ENCODE data around the gene JPH2.

The JPH2 gene

DNA sequence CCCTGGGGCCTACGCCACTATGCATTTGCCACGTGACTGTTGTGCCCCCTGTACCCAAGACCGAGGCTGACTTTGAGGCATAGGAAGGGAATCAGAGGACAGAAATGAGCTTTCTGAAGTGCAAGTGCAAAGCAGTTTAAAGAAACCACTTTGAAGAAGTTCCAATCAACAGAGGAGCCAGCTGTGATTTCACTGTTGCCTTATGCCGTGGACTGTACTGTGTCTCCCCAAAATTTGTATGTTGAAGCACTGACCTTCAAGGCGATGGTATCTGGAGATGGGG lies 111.1 kb downstream of the JPH2 start:
- DNase-seq (ENCODE audit: low read depth in 2 of 2) = no peak

DNA sequence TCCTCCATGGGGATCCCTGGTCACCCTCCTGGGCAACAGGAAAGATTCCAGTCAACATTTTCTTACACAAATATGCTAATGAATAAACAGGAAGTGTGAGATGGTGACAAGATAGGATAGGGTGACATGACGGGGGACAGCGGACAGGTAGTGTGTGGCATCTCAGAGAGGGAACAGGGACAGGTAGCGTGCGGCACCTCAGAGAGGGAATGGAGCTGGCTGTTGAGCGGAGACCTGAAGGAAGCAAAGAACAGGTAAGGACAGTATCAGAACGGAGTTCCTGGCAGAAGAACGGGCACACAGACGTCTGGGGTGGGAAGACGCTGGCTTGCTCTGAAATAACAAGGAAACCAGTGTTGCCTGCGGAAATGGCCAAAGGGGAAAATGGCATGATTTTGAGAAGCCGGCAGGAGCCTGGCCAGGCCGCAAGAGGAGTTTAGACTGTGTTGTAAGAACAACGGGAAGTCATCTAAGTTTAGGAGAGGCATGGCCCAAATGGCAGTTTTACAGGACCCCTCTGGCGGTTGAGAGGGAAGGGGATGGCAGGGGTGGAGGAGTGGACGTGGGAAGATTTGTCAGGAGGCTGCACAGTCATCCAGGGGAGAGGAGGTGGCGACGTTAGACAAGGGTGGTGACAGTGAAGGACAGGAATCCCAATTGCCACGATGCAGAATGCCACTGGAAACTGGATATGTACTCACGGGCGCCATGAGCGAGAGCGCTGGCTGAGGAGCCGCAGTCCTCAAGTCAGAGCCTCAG lies 111.6 kb downstream of the JPH2 start:
- no peak for DNase-seq (ENCODE audit: low read depth in 2 of 2)

DNA sequence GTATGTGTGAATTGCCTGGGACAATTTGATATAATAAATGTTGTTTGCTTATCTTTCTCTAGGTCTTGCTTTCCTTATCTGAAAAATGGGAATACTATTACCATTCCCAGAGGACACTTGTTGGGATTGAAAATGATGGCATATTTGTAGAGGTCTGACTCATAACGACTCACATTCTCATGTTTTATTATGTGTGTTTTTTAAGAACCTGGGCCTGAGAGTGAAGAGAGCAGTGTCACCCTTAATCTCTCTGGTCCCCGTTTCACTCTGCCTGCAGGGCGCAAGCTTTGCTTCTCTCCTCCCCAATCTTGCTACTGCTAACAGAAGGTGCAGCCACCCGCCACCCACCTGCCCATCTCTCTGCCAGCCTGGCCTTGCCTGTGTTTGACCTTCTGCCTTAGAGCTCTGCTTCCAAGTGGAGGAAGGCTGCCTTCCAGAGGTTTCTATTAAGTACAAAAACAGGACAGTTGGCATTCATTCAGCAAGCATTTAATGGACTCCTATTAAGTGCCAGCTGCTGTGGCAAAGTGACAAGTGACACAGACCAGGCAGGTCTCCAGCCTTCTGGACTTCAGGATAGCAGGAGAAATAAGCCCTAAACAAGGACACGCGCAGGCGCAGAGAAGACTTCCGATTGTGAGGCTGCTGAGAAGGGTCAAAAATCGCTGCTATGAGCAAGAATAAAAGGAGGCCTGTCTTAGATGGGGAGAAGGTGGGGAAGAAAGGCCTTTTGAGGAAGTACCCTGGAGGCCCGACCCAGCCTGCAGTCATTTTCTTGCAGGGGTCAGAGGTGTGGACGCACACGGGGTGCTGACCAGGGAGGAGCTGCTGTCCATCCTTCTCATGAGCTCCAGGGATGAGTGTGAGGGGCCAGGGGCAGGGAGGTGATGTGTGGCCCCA lies 112.5 kb downstream of the JPH2 start:
- DNase-seq (ENCODE audit: low read depth in 2 of 2) = no peak

DNA sequence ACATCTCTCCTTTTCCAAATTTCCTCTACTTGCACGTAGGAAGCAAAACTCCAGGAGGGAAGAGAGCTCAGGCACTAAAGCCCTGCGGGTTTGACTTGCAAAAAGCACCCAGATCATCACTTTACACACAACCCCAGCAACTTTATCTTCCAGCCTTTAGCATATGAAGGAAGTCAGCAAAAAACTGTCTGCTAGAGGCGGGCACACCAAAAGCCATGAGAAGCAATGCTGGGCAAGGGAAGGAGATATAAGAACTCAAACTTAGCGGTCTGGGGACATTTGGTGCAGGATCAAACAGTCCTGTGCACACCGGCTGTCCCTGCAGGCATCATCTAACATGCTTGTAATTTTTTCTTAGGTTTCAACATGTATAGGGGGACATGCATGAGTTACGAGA lies 113.3 kb downstream of the JPH2 start:
- DNase-seq (ENCODE audit: low read depth in 2 of 2) = no peak

DNA sequence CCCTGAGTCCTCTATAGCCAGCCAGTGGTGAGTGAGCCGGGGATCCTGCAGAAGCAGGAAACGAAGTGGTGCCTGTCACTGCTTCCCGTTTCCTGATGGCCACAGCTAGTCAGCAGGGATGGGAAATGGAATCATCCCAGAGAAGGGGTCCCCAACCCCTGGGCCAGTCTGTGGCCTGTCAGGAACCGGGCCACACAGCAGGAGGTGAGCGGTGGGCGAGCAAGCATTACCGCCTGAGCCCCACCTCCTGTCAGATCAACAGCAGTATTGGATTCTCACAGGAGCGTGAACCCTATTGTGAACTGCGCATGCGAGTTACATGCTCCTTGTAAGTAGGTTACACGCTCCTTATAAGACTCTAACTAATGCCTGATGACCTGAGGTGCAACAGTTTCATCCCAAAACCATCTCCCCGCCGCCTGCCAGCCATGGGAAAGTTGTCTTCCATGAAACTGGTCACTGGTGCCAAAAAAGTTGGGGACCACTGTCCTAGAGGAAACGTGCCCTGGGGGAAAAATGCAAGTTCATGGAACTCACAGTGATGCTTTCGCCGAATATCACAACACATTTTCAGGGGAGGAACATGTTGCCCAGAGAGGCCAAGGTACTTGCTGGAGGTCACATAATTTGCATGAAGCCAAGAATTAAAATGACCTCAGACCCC lies 113.8 kb downstream of the JPH2 start:
- no peak for DNase-seq (ENCODE audit: low read depth in 2 of 2)

DNA sequence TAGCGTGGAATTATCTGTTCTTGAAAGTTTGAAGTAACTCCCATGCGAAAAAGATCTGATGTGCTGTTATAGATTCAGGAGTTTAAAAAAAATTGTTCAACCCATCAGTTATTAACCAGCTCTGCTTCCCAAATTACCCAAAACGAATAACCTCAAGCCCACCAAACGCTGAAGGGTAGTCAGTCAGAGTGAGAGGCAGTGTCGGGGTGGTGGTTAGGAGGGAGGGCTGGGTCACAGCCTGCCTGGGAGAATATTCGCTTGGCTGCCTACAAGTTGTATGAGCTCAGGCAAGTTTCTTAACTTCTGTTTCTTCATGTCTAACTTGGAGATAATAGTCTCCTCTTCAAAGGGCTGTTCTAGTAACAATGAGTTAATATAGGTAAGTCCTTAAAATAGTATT lies 114.6 kb downstream of the JPH2 start:
- DNase-seq (ENCODE audit: low read depth in 2 of 2) = no peak

DNA sequence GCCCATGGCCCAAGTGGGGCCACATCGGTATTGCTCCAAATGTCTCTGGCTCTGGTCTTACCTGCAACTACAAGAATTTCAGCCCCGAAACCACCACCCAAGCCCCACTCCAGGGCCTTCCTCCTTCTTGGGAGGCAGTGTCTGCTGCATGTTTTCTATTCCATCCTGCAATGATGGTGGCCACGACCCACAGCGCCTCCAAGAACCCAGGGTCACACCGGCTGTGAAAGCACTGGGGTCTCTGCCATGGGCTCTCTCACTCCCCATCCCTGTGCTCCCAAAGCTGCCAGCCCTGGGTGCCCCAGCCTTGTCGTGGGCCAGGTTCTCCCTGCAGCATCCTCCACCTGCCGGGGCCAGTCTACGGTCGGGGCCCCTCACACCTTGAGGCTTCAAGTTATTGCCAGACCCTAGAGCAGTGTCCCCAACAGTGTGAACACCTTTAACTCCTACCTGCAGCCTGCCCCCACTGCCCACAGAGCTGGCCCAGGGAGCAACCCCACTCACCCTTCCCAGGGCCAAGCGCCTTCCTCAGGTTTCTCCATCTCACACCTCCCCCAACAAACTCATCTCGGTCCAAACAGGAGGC lies 115.4 kb downstream of the JPH2 start:
- no peak for DNase-seq (ENCODE audit: low read depth in 2 of 2)

DNA sequence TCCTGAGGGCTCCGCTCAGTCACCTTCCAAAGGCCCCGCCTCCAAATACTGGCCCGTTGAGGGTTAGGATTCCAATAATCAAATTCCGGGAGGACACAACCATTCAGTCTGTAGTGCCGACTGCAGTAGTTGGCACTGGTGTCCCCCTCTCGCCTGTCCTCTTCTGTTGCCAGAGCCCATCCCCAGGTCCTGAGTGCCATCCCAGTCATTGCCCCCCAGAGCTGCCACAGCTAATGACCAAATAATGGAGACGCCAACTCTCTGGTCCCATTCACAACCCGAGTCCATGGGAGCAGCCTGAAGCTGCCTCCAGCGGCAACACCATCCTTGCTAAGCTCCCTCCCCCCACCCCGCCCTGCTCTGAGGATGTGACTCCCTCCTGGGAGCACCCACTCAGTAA lies 115.9 kb downstream of the JPH2 start:
- no peak for DNase-seq (ENCODE audit: low read depth in 2 of 2)

DNA sequence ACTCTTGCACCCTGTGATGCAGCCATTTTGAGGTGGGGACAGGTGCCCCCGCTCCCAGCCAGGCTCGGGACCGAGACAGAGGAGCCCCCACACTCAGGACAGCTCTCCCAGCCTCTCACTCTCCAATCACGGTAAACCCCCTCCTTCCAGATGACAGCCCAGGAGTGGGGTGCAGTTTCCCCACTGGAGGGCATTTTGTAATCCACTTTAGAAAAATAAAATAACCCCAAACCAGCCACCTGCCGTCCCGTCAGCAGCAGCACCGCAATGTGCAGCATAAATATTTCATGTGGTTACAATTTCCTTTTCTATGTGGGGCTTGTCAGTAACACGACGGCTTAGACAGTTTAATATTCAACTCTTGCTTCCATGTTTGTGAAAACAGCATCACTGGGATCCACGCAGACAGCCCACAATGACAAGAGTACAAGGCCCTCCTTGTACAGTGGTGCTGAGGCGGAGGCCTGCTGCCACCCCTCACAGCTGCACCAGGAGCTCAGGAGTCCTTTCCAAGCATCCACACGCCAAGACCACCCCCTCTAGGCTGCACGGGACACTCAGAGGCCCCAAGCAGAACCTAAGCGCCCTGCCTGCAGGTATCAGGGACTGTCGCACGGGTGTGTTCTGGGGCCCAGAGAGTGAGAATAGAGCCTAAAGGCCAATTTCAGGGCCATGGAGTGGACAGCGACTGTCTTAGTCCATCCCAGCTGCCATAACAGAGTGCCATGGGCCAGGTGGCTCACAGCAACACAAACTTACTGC lies 116.7 kb downstream of the JPH2 start:
- DNase-seq (ENCODE audit: low read depth in 2 of 2) = no peak

DNA sequence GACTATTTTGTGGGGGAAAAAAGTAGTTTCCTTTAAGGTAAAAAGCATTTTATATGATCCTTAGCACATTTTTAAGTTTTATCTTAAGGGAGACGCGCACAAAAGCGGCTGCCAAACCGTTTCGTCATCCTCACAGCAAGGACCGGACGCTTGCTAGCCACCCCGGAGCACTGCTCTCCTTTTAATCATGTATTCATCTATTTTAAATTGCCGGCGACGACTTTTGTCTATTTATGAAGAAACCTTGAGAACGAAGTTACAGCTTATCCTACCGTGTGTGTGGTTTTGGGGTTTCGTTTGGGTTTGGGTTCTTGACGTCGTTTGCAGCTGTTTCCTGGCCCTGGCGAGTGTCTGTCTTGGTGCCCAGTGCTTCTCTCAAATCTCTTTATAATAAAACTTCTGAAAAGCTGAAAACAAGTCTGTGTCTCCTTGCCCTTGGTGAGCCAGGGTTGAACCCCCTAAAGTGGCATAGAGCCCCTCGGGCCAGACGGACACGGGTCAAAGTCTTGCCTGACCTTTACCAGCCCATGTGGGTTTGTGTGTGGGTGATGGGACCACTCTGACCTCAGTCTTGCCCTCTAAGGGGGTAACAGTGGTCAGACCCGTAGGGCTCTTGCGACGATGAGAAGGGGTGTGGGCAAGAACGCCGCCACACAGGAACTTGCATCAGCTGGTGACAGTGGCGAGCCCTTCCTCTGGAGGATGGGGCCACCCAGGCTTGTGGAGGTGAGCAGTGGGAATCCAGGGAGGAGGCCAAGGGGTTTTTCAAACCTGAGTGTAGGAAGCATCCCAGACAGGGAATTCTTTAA lies 117.6 kb downstream of the JPH2 start:
- peak; percentile 58 to 61 for DNase-seq (ENCODE audit: low read depth in 2 of 2)

DNA sequence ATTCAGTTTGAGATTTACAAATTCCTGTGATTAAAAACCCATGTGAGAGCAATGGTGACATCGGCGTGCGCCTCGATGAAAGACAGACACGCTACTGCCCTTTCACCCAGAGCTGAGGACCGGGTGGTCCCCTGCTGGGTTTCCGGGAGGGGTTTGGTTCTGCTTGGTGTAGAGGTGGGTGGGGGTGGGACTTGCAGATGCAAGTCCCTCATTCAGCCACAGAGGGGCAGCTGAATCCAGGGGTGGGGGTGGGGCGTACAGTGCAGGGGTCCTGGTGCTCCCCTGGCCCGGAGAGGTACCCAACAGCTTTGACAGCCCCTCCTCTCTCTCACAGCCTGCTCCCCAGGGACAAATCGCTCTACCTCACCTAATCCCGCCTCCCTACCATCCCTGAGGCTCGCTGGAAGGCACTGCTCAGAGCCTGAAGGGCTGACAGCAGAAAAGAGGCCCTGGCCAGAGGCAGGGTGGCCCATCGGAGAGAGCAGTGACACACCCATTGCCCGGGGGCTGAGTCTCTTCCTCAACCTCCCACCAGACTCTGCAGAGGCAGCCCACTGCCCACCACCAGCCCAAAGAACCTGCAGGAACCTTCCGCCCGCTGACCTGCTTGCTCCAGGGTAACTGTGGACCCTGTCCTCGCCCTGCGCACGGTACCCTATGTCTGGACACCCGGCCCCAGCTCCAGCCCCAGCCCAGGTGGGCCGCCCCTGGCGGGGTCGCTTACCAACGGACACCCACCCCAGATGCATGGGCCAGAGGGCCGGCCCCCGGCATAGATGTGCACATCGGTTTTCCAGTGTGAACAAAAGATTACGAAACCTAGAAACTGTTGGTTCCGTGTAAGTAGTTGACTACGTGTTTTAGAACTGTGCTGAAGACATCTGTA lies 118.4 kb downstream of the JPH2 start:
- no peak for DNase-seq (ENCODE audit: low read depth in 2 of 2)

DNA sequence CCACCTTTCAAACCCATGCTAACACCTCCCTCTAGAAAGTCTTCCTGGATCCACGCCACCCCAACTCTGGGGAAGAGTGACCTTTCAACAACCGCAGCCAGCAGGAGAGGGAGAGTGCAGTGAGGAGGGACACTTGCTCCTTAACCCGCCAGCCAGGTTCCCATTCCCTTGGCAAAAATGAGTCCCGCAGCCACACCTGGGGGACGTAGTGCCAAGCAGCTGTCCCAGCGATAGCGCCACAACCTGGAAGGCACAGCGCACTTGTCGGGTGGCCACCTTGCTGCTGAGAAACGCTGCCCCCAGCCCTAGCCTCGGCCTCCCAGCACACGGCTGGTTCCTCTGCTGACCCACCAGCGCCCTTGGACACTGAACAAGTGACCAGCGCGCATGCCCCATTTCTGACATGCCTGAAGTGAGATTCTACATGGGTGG lies 119.3 kb downstream of the JPH2 start:
- DNase-seq (ENCODE audit: low read depth in 2 of 2) = no peak

DNA sequence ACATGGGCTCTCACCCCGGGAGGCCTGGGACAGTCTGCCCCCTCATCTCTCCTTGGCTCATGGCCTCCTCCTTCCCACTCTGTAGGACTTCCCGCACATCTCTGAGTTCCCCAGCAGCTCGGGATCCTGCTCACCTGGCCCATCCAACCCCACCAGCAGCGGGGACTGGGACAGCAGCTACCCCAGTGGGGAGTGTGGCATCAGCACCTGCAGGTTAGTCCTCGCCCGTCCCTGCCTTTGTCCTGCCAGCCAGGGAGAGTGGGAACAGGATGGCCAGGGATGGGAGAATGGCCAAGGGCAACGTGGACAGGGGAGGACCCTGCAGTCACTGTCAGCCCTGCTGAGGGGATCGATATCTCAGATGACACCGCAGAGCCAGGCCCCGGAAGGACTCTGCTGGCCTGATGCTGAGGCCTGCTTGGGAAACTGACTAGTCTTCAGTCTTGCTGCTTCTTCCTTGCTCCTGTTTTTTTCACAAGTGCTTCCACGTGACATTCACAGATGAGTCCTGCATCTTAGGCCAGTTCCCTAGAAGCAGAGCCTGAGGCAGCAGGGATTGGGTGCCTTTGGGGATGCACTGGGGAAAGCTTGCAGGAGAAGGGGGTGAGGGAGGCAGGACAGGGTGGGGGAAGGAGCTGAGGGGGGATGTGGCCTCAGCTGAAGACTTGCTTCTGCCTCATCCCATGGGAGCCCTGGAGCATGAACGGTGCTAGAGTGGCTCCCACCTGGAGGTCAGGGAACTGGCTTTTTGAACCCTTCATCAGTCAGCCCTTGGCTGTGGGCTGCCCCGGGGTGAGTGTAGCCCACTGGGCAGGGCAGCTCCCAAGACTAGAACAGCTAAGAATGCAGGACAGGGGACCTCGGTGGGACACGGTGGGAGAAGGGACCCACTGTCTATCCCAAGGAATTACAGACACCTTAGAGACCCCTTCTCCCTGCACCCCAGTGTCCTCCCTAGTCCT lies 120.1 kb downstream of the JPH2 start:
- DNase-seq (ENCODE audit: low read depth in 2 of 2) = no peak

DNA sequence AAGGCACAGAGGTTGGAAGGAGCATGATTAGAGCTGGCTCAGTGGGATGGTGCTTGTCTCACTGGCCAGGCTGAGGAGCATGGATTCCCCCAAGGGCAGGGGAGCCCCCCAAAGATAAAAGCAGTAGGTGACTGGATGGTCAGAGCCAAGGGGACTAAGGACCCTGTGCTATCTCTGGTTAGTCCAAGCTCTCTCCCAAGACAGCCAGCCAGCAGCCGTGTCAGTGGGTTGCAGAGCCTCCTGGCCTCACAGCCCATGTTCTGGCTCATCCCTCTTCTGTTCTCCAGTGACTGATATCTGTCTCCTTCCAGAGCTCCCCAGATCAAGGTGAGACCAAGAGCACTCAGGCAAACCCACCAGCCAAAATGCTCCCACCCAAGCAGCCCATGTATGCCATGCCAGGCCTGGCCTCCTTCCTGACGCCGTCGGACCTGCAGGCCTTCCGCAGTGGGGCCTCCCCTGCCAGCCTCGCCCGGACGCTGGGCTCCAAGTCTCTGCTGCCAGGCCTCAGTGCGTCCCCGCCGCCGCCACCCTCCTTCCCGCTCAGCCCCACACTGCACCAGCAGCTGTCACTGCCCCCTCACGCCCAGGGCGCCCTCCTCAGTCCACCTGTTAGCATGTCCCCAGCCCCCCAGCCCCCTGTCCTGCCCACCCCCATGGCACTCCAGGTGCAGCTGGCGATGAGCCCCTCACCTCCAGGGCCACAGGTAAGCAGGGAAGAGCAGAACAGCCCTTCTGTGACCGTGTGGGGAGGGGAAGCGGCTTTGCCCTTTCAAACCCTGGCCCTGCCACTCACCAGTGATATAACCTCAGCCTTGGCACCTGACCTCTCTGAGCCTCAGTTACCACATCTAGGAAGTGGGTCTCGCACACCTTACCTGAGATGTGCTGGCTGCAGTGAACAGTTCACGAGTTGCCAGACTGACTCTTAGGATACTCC lies 121.3 kb downstream of the JPH2 start:
- no peak for DNase-seq (ENCODE audit: low read depth in 2 of 2)

DNA sequence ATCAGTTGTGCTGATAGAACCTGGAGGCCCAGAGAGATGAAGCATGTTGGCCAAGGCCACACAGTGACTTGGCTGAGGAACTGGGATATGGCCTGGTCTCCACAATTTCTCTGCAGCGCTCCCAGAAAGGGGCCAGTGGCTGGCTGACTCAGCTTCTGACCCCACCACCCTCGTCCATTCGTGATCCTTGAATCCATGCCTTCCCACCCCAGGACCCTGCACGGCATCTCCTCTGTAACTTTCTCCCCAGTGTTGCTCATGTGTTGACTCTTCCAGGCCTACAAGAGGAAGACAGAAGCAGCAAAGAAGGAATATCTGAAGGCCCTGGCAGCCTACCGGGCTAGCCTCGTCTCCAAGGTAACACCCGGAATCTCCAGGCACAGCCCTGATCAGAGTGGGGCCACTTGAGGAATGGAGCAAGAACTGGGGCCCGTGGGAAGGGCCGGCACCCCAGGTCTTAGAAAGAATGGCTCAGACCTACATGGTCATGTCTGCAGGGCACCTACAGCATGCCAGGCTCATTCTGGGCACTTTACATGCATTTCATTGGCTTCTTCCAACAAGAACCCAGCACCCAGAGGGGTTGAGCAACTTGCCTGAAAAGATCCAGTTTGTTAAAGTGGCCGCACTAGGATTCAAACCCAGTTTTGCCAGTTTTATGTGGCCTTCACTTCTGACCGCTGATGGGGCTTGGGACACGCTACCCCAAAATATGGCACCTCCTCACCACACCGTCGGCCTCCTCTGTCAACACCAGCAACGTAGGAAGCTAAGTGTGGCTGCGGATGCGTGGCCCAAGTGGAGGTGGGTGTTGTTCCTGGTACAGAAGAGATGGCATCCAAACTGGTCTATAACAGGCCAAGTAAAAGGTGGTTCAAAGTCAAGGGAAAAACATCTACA lies 122.2 kb downstream of the JPH2 start:
- DNase-seq (ENCODE audit: low read depth in 2 of 2) = no peak
